Right cardiac atrium (tissue), 5 donors: ENCODE data around the gene TRAM2. TPM values are rescaled to one million over a fixed set of nuclear protein-coding genes. Genes with fewer than 3 reads are reported as not detected.
A peak's percentile ranks its signal among the peaks of the same experiment; 100 is the strongest.

Experiments used
- ATAC-seq, 2 donors: fragments of 200-7000 bp; cut with Tn5 transposase; one replicate each; pipeline versions ENCODE4 v1.8.0 to v1.9.1; 2020; ENCODE audit warnings: moderate library complexity in 2 of 2, mild to moderate bottlenecking in 1 of 2
- DNase-seq, 3 donors: peaks; one replicate each; pipeline ENCODE4 v3.0.0-alpha.2; 2020
- H3K27ac ChIP-seq: one replicate; pipeline ENCODE4 v1.5.1; 2013; ENCODE audit warnings: mild to moderate bottlenecking, low read length, control low read depth, moderate library complexity
- H3K27me3 ChIP-seq: one replicate; pipeline ENCODE4 v1.6.1; 2013; ENCODE audit not compliant: control insufficient read depth, insufficient read depth
- H3K4me1 ChIP-seq: one replicate; pipeline ENCODE4 v1.6.1; 2013; ENCODE audit warnings: low read length; ENCODE audit not compliant: control insufficient read depth, insufficient read depth
- H3K4me3 ChIP-seq: one replicate; pipeline ENCODE4 v1.5.1; 2013; ENCODE audit warnings: low read length, control low read depth
- H3K9me3 ChIP-seq: one replicate; pipeline ENCODE4 v1.6.1; 2013; ENCODE audit warnings: low read length; ENCODE audit not compliant: control insufficient read depth
- WGBS: extraction: QIAGEN DNeasy Blood & Tissue Kit; methylation state at CpG from one replicate; pipeline ENCODE4 v1.1.7; 2013; 5-methylcytosine and 5-hydroxymethylcytosine counted together
- intact Hi-C, 4 donors: fragments of 100-400 bp; cut with DNase I; formaldehyde crosslinking; loops; one replicate each; pipeline versions ENCODE4 v1.11.0 to v1.14.0; 2022 to 2023
- long read RNA-seq, 4 donors: library from polyadenylated mRNA; unstranded; transcript quantifications; one replicate each; pipeline ENCODE4 v2.0.0, GENCODE V29; 2020 to 2021
- polyA plus RNA-seq: library from polyadenylated mRNA; stranded (reverse); fragments of 200-250 nt; gene quantifications from one replicate; pipeline ENCODE4 v1.2.3, GENCODE V29; 2013
- total RNA-seq, 4 donors: library from RNA; stranded (reverse); fragmentation: NEBNext Ultra II Directional; extraction: Animal tissue kit (Norgen Biotek cat#: 25700); gene quantifications; one replicate each; pipeline ENCODE4 v1.2.1, GENCODE V29; 2021
- donor health status: healthy with polysubstance abuse.
- donor health status: DM: no; HTN: yes; CAD: no.
- donor health status: DM: no; HTN: no; CAD: no.
- donor health status: DM: no; HTN: yes; CAD: no; lungs with severe emphysema.
- donor health status: DM: yes; HTN: yes; CAD: no.

TRAM2 gene, protein sequence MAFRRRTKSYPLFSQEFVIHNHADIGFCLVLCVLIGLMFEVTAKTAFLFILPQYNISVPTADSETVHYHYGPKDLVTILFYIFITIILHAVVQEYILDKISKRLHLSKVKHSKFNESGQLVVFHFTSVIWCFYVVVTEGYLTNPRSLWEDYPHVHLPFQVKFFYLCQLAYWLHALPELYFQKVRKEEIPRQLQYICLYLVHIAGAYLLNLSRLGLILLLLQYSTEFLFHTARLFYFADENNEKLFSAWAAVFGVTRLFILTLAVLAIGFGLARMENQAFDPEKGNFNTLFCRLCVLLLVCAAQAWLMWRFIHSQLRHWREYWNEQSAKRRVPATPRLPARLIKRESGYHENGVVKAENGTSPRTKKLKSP
- total RNA-seq (10 to 100 TPM; 14.5 to 18.2 (median 15.2) TPM), polyA plus RNA-seq (7.1 TPM)
- long read RNA-seq, donor 1, full-length matches to known transcripts: 26 of 68 reads
- long read RNA-seq, donor 1, partial matches to known transcripts: 5 of 68 reads
- long read RNA-seq, donor 1, other reads (novel, unspliced or antisense): 37 of 68 reads
- long read RNA-seq, donor 2, full-length matches to known transcripts: 12 of 19 reads
- long read RNA-seq, donor 2, partial matches to known transcripts: 1 of 19 reads
- long read RNA-seq, donor 2, other reads (novel, unspliced or antisense): 6 of 19 reads
- long read RNA-seq, donor 3, full-length matches to known transcripts: 57 of 148 reads
- long read RNA-seq, donor 3, partial matches to known transcripts: 2 of 148 reads
- long read RNA-seq, donor 3, other reads (novel, unspliced or antisense): 89 of 148 reads
- long read RNA-seq, donor 4, full-length matches to known transcripts: 7 of 11 reads
- long read RNA-seq, donor 4, partial matches to known transcripts: 0 of 11 reads
- long read RNA-seq, donor 4, other reads (novel, unspliced or antisense): 4 of 11 reads

DNA sequence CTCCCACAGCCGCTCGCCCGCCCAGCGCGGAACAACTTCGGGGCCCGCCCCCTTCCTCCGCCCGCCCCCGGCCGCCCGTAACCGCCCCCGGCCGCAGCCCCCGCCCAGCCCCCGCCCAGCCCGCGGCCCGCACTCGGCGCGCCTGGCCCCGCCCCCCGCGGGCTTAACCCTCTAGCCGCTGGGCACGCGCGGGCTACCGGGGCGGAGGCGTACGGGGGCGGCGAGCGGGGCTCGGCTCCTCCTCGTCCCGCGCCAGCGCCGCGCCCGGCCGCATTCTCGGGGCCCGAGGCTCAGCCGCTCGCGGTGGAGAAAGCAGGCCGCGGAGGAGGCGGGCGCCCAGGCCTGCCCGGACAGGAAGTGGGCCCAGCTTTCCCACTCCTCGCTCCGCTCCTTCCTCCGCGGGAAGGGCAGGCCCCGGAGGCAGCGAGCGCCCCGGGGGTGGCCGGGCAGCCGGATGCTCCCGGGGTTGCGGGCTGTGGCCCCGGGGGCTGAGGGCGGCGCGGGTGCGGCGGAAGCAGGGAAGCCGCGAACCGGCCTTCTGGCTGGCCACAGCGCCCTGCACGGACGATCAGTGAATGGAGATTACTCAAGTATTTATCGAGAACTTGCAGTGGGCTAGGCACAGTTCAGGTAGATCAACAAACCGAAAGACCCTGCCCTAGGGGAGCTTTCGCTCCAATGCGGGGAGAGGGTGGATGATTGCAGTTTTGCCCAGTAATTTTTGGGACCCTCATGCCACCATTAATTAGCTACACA lies at the start of gene TRAM2:
Gene TRAM2 (minus strand): TSS at position 39 of the 756 bp plus-strand sequence. CDS start 145 bp downstream, outside the sequence.
- intact Hi-C loops: loop anchor here in 3 of 4 donors (5.0 to 10.0 kb wide), 3 partner anchors 72 to 152 kb away; partner anchors contain the start of gene EFHC1 (in 1 of the 3)
- H3K4me3 ChIP-seq: peak within 1 kb of the TSS; percentile 83
- DNase-seq: peak; percentile 90 to 97 (median 95)
- peak within 1 kb of the TSS; percentile 93 for H3K27ac ChIP-seq
- H3K27me3 ChIP-seq: no peaks in the 10 kb centered on the region
- ATAC-seq: peak; percentile 89 to 91
- under 1% methylated on average over 84 of the region's 84 CpGs for WGBS
- H3K9me3 ChIP-seq: no peaks in the 10 kb centered on the region
- peaks cover 23% of the 10 kb centered on the region for H3K4me1 ChIP-seq

DNA sequence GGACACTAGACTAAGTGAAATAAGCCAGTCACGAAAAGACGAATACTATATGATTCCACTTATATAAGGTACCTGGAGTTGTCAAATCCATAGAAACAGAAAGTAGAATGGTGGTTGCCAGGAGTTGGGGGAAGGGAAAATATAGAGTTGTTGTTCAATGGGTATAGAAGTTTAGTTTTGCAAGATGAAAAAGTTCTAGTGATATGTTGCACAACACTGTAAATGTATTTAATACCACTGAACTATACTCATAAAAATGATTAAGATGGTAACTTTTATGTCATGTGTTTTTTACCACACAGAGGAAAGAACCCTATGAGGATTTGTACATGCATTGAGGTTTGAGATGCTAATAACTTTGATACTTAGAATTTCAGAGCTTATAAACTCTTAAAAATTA lies 46.0 kb upstream of the TRAM2 start:
- DNase-seq (no peak), ATAC-seq (no peak)
- 87% methylated on average over 2 of the region's 2 CpGs for whole genome bisulfite sequencing
- Histone ChIP-seq H3K4me3 (no peak overlapping the region), H3K9me3 (no peaks in the 10 kb centered on the region), H3K27me3 (no peaks in the 10 kb centered on the region), H3K27ac (no peak overlapping the region), H3K4me1 (no peaks in the 10 kb centered on the region)
- intact Hi-C loops: no loop called here

DNA sequence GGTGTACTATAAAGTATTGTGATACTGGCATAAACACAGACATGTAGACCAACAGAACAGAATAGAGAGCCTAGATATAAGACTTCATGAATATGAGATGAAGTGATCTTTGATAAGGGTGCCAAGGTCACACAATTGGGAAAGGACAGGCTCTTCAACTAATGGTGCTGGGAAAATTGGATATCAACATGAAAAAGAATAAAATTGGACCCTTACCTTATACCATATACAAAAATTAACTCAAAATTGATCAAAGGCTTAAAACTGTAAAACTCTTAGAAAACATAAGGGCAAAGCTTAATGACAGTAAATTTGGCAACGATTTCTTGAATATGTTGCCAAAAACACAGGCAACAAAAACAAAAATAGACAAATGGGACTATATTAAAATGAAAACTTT lies 44.8 kb upstream of the TRAM2 start:
- Histone ChIP-seq H3K27ac (no peak overlapping the region), H3K4me3 (no peak overlapping the region), H3K9me3 (no peaks in the 10 kb centered on the region), H3K4me1 (no peaks in the 10 kb centered on the region), H3K27me3 (no peaks in the 10 kb centered on the region)
- 68% methylated on average over 1 of the region's 1 CpG for WGBS
- ATAC-seq: no peak
- no peak for DNase-seq
- intact Hi-C loops: no loop called here

DNA sequence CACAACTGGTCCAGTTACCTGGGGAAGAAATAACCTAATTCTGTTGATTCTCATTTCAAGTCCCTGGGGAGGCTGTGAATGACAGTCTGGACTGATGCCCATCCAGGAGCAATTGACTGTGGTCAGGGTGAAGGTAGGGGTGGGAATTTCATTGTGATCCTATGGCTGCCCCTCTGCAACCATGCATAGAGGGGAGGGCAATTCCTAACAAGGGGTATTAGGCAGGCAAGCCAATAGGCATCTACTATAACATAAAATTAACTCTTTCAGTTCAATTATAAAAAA lies 44.0 kb upstream of the TRAM2 start:
- no peak for DNase-seq
- Histone ChIP-seq H3K4me1 (no peaks in the 10 kb centered on the region), H3K9me3 (no peaks in the 10 kb centered on the region), H3K4me3 (no peak overlapping the region), H3K27ac (no peak overlapping the region), H3K27me3 (no peaks in the 10 kb centered on the region)
- intact Hi-C loops: no loop called here
- ATAC-seq: no peak

DNA sequence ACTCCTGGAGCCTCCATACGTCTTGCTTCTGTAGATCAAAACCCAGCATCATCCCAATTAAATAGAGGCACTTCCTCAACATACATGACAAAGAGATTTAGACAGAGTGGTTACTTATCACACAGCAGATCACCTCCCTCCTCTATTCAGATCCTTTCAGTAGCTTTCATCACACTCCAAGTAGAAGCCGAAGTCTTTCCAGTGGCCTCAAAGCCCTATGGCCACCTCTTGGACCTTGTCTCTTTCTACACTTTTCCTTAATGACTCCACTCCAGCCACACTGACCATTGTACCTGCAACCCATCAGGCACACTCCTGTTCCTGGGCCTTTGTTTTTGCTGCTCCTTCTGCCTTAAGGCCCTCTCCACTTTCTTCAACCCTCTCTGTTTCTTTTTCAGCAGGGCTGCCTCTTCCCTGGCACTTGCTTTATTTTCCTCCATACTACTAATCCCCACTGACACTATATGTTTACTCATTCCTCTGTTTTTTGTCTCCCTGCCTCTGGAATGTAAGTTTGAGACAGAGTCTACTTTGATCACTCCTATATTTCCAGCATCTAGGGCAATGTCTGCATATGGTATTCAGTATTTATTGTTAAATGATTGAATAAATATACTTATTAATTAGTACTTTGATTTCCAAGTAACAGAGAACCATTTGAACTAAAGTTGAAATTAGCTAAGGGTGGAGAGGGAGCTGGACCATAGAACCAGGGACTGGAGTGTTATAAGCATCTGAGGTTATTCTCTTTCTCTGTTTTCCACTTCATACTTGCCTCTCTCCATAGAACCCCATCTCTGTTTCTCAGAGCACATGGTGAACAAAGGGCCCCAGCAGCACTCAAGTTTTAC lies 43.4 kb upstream of the TRAM2 start:
- Histone ChIP-seq H3K4me1 (no peaks in the 10 kb centered on the region), H3K9me3 (no peaks in the 10 kb centered on the region), H3K27ac (no peak overlapping the region), H3K27me3 (no peaks in the 10 kb centered on the region), H3K4me3 (no peak overlapping the region)
- DNase-seq (no peak), ATAC-seq (no peak)
- intact Hi-C loops: no loop called here
- WGBS: 82% methylated on average over 2 of the region's 2 CpGs

DNA sequence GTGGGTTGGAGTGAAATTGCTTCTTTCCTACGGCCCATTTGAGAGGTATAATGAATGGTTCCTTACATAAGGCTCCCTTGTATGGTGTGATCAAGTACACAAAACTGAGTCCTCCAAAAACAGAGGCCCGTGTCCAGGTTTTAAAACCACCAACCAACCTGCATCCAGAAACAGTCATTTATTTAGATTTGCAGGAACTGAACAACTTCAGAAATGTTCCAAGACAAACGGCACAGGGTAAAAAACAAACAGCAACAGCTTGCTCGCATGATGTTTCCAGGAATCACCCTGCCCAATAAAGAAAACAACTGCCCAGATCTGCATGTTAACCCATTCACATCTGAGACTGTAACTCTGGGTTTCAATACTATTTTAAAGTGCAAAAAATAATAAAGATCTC lies 40.2 kb upstream of the TRAM2 start:
- no peaks in the 10 kb centered on the region for H3K4me1 ChIP-seq
- H3K9me3 ChIP-seq: no peaks in the 10 kb centered on the region
- H3K27me3 ChIP-seq: no peaks in the 10 kb centered on the region
- 42% methylated on average over 4 of the region's 4 CpGs for WGBS
- intact Hi-C loops: no loop called here
- ATAC-seq (no peak), DNase-seq (no peak)
- no peak overlapping the region for H3K27ac ChIP-seq
- H3K4me3 ChIP-seq: no peak overlapping the region

DNA sequence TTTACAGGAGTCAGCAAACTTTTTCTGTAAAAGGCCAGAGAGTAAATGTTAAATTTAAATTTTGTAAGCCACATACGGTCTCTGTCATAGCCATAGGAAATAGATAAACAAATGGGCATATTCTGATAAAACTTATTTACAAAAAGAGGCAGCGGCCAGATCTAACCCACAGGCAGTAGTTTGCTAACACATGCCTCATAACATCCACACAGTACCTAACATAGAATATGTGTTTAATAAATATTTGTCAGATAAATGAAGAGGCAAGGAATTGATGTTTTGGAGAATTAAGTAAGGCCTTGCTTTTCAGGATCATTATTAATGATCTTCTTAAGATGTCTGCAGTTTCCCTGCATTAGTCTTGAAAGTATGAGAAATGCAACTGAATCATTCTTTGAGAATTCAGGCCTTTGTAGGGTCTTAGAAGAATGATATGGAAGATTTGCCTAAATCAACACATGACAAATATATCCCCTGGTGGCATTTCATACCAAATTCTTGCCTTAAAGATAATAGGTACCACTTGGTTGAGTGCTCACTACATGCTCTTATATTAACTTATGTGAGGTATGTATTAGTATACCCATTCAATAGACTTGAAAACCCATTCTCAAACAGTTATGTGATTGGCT lies 39.3 kb upstream of the TRAM2 start:
- no peaks in the 10 kb centered on the region for H3K27me3 ChIP-seq
- ATAC-seq: no peak
- WGBS: 90% methylated on average over 2 of the region's 2 CpGs
- no peak overlapping the region for H3K27ac ChIP-seq
- no peaks in the 10 kb centered on the region for H3K4me1 ChIP-seq
- no peak for DNase-seq
- no peak overlapping the region for H3K4me3 ChIP-seq
- intact Hi-C loops: no loop called here
- H3K9me3 ChIP-seq: no peaks in the 10 kb centered on the region

DNA sequence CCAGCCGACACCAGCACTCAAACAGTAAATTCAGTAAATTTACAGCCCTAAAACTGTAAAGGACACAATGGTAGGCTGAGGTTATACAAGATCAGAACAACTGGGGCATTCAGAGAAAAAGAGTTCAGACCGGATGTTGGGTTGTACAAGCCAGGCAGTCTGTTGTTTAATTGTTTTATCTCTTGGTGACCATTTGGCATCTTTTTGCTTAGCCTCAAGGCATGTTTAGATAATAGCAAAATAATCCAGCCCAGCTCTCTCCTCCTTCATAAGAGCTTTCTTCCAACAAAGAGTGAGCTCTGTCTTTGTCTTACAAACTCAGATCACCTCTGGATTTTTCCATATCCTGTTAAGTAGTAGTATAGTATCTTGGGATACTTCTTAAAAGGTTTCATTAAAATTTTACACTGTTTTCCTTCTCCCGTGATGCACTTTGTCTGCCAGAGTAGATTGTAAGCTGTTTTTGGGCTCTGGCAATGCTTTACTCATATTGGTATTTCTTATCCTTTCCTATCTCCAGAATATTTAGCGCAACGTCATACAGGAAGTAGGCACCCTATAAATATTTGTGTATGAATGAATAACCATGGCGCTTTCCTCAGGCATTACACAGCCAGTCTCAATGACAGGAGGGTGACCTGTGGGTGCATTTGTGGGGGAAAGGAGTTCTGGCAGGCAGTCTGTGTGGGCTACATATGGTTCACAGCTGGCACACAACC lies 35.6 kb upstream of the TRAM2 start:
- DNase-seq (no peak), ATAC-seq (no peak)
- no peaks in the 10 kb centered on the region for H3K27me3 ChIP-seq
- intact Hi-C loops: no loop called here
- H3K27ac ChIP-seq: no peak overlapping the region
- no peaks in the 10 kb centered on the region for H3K9me3 ChIP-seq
- no peaks in the 10 kb centered on the region for H3K4me1 ChIP-seq
- 67% methylated on average over 6 of the region's 6 CpGs for whole genome bisulfite sequencing
- no peak overlapping the region for H3K4me3 ChIP-seq

DNA sequence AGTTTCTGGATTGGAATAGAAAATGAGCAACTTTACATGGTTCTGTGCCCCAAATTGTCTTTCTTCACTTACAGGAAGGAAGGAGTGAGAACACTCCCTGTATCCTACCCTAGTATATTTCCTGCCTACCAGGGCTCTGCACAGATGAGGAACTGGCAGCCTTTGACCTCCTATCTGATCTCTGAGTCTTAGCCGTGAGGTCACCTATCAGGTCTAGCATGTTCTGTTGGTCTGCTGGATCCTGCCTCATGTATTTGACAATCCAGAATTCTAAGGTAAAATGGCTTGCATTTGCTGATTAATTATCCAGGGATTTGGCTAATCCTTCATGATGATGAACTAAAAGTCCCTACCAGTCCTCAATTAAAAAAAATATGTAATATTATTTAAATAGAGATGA lies 35.0 kb upstream of the TRAM2 start:
- intact Hi-C loops: no loop called here
- Histone ChIP-seq H3K27me3 (no peaks in the 10 kb centered on the region), H3K9me3 (no peaks in the 10 kb centered on the region), H3K4me1 (no peaks in the 10 kb centered on the region), H3K4me3 (no peak overlapping the region), H3K27ac (no peak overlapping the region)
- WGBS: 44% methylated on average over 1 of the region's 1 CpG
- peak in 1 of 2 donors; percentile 51 for ATAC-seq
- no peak for DNase-seq
